ENCODE data around the gene RAB17. TPM values are rescaled to one million over a fixed set of nuclear protein-coding genes. Genes with fewer than 3 reads are reported as not detected.

RAB17 gene
- total RNA-seq, 2 donors from 2014 or later, result 2.0 to 2.7 TPM

DNA sequence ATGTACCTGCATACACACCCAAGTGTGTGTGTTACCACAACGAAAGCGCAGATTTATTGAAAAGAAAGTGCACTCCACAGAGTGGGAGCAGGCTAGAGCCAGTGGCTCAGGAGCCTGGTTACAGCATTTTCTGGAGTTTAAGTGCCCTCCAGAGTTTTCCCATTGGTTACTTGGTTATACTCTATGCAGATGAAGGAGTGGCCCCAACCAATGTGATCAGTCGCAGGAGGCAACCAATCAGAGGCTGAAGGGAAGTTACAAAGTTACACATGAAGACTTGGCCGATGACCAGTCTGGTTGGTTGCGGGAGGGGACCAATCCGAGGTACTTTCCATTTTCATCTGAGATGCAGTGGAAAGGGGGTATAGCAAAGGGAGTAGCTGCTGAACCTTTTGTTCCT is 37.6 kb downstream of the RAB17 start:
- peak; percentile 7 for DNase-seq (ENCODE audit: low spot score)
- intact Hi-C loops (cut with DNase I), result no loop called here

DNA sequence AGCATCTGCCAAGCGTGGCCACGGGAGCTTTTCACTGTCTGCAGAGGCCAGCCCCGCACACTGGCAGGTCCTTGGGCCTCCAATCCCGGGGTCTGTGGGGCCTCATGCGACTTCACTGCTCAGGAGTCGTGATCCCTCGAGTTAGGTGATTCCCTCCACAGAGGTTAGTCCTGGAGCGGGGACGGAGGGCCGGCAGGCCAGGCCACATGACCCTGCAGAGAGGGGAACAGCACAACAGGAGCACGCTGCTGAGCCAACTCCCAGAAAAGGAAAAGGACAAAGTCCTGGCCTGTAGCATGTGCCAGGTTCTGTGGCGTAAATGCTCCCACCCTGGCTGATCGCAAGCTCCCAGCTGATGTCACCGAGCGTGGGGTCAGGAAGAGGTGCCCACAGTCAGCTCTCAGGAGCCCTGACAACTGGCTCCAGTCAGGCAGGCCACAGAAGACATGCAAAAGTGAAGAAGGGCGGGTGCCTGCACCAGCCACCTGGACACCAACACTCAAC is 39.4 kb downstream of the RAB17 start:
- DNase-seq (ENCODE audit: low spot score), result peak; percentile 78

DNA sequence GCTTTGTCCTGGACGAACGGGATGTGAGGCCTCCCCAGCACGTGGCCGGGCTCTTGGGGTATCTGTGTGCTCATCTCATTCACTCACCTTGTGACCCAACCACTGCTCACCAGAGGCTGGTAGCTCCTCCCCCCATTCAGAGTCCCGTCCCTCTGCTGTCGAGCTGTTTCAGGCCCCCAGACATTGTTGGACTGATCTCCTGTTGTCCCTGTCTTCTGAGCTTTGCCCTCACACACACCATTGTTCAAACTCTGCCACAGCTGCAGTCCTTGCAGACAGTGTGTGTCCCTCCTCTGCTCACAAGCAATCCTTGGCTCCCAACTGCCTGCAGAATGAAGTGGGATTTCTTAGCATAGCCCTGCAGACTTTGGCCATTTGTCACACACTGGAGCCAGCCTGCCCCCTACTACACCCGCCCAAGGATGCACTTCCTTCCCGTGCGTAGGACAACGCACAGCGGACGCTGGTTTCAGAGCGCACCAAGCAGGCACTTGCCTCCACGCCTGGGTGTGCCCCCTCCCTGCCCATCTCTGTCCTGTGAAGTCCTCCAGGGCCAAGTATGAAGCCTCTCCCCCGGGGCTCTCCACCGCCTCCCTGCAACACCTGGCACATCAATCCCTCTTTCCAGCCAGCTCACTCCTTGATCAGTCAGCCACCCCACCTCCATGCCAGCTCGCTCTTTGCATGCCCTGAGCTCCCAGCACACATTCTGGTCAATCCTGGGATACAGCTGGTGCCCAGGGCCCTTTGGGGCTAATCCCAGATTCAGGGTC is 40.7 kb downstream of the RAB17 start:
- DNase-seq (ENCODE audit: low spot score), result peak; percentile 63
- intact Hi-C loops (cut with DNase I), result no loop called here

More for the DNA sequence above, 39.4 kb downstream of the RAB17 start:
- intact Hi-C loops (cut with DNase I), result no loop called here

DNA sequence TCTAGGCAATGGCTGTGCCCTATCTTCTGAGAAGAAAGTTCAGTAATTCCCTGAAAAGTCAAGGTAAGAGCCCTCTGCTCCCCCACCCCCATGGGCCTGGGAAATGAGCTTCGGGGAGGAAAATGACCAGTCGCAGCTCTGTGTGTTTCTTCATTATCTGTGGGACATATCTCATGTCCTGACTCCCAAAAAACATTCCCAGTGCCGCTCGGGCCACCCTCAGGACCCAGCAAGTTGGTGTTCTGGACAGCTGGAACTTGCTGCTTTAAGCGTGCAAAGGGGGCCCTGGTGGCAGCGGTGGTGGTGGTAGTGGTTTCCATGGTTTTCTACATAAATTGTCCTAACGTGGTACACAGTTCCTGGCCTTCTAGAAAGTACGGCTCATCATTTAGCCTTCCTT is 41.3 kb downstream of the RAB17 start:
- peak; percentile 53 for DNase-seq (ENCODE audit: low spot score)
- intact Hi-C loops (cut with DNase I), result no loop called here

DNA sequence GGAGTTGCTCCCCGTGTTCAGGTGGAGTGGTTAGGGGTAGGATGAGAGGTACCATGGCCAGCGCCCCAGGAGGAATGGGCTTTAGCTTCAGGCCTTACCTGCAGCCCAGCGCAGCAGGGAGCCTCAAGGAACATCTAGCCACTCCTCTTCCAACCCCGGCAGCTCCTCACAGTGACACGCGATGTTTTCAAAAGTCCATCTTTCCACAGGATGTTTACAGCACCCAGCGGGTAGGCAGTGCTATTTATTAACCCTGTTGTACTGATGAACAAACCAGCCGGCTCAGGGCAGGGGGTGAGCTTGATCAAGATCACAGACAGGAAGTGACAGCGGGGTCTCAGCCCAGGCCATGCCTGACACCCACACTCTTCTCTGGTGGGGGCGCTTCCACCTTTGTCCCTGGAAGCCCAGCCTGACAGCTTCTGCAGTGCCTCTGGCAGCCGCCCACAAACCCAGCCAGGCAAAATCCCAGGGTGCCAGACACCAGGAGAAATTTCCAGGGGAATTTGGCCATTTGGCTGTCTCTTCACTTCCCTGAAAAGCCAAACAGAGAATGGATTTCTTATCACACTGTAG is 42.6 kb downstream of the RAB17 start:
- intact Hi-C loops (cut with DNase I), result no loop called here
- peak; percentile 61 for DNase-seq (ENCODE audit: low spot score)

DNA sequence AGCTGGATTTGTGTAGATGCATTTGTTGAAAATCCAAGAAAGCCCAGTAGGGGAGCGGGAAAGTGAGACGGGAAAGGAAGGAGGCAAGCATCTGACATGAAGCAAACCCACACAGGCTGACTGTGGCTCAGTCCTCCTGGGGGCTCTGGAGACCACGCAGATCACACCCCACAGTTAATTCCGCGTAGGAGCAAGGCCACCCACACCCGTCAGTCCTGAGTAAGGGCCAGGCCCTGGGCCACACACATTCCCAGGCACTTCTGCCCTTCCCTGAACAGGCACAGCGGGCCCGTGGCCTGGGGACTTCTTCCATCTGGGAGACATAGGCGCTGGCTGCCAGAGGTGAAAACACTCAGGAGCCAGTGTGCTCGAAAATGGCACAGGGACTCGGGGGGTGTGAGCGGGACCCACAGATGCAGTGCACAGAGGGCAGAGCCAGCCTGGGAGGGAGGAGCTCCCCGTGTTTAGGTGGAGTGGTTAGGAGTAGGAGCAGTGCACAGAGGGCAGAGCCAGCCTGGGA is 43.6 kb downstream of the RAB17 start:
- intact Hi-C loops (cut with DNase I), result no loop called here

DNA sequence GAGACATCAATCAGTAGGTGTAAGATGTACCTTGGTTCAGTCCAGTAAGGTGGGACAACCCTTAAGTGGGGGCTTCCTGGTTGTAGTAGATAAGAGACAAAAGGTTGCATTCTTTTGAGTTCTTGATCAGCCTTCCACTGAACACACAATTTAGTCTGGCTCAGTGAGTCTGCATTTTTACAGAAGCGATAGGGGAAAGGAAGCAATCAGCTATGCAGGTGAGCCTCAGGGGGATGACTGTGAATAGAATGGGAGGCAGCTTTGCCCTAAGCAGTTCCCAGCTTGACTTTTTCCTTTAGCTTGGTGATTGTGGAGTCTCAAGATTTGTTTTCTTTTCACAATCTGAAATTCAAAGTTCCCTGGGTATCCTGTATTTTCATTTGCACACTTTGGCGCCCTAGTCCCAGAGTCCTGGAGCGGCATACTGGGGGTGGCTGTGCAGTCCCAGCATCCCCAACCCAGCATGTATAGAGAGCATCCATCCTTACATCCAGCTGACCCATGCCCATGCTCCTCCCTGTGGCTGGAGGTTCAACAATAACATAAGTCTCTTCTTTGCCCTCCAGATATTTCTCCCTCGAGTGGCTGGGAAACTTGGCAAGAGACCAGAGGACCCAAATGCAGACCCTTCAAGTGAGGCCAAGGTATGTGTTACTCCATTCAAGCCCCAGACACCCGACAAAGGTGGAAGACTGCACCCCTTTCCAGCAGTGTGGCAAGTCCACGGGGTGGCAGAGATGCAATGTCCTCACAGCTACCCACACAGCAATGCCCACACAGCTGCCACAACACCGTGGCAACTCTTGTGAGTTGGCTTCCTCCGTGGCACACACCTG is 44.3 kb downstream of the RAB17 start:
- intact Hi-C loops (cut with DNase I), result no loop called here
- DNase-seq (ENCODE audit: low spot score), result peak; percentile 51

More for the DNA sequence above, 43.6 kb downstream of the RAB17 start:
- peak; percentile 70 for DNase-seq (ENCODE audit: low spot score)

DNA sequence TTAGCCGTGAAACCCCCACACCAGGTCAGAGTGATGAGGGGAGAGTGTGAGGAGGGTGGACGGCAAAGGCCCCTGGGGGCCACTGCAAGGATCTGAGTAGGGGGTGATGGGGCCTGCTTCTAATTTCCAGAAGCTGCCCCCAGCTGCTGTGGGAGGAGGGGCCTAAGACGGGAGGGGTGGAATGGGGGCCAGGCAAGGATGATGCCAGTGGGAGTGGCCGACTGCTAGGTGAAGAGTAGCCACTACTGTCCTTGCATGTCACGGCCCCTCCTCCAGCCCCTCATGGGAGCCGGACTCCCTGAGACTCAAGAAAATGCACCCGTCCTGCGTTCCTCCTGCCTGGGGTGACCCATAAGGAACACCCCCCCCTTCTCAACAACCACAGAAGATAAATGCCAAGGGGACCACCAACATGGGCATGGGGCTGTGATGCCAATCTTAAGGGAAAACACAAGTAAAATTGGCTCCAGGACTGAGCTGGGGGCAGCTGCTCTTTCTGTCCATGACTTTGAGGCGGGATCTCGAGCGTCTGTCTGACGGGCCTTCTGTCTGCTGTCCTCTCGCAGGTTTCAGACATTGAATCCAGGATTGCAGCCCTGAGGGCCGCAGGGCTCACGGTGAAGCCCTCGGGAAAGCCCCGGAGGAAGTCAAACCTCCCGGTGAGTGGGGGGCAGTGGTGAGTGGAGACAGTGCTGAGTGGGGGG is 48.4 kb downstream of the RAB17 start:
- DNase-seq (ENCODE audit: low spot score), result no peak
- intact Hi-C loops (cut with DNase I), result no loop called here

DNA sequence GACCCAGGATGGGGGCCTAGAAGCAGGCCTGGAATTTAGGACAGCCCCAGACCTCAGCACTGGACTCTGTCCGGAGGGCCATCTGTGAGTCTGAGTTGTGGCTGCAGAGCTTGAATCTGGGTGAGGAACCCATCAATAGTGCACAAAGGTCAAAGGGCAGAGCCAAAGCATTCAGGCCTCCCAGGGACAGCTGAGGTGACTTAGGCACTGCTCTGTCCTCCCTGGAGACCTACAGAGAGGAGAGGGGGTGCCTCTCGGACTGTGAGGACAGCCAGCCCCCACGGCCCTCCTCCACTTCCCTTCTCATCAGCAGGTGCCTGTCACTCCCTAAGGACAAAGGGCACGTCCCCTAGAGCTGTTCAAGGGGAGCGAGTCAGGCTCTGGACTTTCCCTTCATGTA is 49.3 kb downstream of the RAB17 start:
- no peak for DNase-seq (ENCODE audit: low spot score)
- intact Hi-C loops (cut with DNase I), result no loop called here

DNA sequence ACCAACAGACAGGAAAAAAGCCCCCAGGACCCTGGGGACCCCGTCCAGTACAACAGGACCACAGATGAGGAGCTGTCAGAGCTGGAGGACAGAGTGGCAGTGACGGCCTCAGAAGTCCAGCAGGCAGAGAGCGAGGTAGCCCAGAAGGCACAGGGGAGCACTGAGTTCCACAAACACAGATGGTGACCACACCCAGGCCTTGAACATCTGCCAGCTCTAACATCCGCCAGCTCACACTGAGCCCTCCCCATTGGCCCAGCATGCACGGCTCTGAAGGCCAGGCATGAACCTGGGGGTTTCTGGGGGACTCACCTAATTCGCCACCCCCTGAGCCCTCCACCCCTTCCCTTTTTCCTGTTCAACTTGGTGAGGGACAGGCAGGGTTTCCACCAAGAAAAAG is 49.7 kb downstream of the RAB17 start:
- DNase-seq (ENCODE audit: low spot score), result no peak
- intact Hi-C loops (cut with DNase I), result no loop called here

DNA sequence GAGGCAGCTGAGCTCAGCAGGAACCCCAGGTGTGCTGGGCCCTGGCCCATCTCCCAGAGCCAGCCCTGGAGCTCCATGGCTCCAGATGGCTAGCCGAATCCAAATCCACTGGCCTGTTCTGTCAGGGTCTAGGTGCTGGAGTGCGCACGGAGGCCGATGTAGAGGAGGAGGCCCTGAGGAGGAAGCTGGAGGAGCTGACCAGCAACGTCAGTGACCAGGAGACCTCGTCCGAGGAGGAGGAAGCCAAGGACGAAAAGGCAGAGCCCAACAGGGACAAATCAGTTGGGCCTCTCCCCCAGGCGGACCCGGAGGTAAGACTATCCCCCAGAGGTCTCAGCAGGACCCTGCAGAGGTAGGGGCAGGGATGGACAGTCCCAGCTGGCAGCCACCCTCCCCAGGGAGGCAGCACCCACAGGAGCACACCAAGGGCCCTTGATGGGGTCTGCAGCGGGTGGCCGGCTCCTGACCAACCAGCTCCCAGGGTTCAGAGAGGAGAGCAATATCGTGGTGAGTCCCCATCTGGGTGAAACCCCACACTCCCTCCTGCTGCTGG is 50.2 kb downstream of the RAB17 start:
- no peak for DNase-seq (ENCODE audit: low spot score)
- intact Hi-C loops (cut with DNase I), result no loop called here

DNA sequence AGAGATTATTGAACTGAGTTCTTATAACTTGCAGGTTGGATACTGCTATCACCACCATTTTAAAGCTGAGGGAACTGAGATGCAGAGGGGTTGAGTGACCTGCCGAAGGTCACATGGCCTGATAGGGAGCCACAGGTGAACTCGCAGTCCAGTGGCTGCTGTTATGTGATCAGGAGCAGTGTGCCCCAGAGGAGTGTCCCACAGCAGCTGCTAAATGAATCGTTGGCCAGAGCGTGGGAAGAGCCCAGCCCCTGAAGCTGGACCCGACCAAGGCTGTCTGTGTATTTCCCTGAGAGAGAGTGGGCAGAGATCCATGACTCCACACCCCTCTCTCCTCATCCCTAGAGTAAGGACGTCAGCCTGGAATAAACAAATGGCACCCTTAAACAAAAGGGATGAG is 50.9 kb downstream of the RAB17 start:
- no peak for DNase-seq (ENCODE audit: low spot score)
- intact Hi-C loops (cut with DNase I), result no loop called here

DNA sequence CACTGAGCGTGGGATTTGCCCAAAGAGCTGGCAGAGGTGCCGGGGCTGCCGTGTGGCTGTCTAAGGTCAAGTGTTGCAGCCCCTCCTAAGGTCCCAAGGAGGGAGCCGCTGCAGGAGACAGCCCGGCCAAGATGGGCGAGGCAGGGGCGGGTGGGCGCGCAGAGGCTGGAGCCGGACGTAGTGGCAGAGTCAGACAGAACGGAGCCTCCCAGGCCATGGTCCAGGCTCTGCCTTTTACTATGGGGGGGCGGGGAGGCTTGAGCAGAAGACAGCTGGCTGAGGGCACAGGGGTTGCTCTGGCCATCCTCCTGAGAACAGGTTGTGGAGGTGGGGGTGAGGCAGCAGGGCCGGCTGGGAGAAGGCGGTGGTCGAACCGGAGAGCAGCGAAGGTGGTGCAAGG is 51.6 kb downstream of the RAB17 start:
- DNase-seq (ENCODE audit: low spot score), result peak; percentile 62

DNA sequence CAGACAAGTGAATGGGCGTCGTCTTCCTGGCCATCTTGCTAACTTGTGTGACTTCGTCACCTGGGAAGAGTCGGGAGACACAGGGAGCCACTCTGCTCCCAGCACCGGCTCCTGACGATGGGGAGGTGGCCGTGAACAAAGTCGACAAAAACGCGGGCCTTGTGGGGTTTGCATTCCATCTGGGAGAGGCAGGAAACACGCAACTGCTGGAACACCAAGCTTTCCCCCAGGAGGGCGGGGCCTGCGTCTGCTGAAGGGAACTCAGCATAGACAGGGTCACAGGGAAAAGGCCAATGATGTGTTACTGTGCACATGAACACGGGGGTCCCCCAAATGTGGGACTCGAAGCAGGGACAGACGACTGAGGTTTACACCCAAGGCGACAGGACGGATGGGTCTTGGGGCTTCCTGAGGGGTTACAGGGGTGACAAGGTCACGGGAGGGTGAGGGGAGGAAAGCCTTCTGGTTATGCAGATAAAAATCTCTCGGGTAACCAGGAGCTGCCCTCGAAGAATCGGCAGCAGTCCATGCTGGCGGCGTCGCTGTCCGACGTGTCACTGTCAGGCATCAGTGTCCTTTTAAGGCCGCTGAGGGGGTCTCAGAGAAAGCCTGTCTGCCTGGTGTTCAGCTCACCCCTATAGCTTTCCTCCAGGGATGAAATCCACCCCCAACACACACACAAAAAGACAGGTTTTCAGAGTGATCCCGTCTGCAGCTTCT is 52.4 kb downstream of the RAB17 start:
- DNase-seq (ENCODE audit: low spot score), result peak; percentile 69
- intact Hi-C loops (cut with DNase I), result no loop called here

More for the DNA sequence above, 51.6 kb downstream of the RAB17 start:
- intact Hi-C loops (cut with DNase I), result no loop called here

DNA sequence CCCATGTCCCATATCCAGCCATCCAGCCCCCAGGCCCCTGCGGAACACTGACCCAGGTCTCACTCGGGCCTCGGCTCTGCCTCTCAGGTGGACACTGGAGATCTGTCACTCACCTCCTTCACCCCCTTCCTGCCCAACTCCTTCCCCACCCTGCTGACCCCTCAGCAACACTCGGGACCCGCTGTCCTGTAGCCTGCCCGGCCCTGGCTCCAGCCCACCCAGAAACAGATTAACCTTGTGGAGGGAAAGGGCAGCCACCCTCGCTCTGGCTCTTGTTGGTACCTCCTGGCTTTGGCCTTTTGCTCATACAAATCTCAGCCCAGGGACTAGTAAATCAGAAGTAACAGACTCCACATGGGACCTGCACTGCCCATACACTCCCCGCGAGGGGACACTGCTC is 53.9 kb downstream of the RAB17 start:
- peak; percentile 60 for DNase-seq (ENCODE audit: low spot score)
- intact Hi-C loops (cut with DNase I), result loop anchor here in 1 of 2 donors (1.0 kb wide), 1 partner anchor 45 kb away; no protein-coding TSS in a partner anchor

DNA sequence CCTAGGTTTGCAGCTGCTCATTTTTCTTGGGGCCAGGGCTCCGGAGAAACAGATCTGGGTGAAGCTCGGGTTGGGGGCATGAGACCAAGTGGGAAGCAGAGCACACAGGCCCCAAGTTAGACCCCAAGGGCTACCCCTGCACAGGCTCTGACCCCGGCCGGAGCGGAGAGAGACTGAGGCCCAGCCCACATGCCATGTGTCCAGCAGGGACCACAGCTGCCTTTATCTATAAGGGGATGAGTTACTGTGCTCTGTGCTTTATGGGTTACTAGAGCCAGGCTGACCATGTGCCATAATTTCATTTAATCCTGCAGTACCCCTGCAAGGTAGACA is 54.5 kb downstream of the RAB17 start:
- peak; percentile 45 for DNase-seq (ENCODE audit: low spot score)
- intact Hi-C loops (cut with DNase I), result no loop called here

DNA sequence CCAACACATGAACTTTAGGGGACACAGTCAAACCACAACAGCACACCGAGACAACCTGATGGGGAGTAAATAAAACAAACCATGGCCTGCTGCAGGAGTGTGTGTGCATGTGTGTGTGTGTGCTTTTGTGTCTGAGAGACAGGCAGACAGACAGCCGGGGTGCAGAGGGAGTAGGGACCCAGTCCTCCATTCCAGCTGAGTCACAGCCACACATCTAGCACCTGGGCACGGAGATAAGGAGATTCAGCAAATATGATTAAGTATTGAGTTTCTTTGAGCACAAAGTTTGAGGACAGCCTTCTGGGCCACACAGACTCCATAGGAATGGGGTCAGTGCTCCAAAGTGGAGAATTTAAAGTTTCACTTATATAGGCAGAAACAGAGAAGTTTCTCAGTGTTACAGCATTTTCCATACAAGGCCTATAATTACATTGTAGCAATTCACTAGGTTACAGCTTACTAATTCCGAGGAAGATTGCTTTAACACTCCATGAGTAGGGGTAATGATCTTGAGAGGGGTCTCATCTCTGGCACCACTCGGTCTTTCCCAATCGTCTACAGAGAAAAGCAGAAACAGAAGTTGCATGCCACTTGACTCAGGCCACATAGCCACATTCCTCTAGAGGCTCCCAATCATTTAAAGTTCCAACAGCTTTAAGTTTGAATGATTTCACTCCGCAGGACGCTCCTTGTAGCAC is 55.0 kb downstream of the RAB17 start:
- intact Hi-C loops (cut with DNase I), result no loop called here
- no peak for DNase-seq (ENCODE audit: low spot score)

DNA sequence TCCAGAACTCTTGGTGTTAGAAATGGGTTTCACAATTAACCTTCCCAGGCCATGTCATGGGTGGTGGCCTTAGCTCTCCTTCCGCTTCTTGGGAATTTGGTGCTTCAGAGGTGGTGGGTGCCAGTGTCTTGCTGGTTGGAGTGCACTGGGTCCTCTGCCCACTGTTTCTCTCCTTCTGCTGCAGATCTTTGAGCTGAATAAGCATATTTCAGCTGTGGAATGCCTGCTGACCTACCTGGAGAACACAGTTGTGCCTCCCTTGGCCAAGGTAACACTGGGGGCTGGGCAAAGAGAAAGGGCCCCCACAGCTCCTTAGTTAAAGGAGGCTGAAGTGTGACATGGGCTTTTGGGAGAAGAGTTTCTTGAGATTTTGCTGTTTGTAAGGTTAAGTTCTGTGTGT is 56.2 kb downstream of the RAB17 start:
- DNase-seq (ENCODE audit: low spot score), result no peak
- intact Hi-C loops (cut with DNase I), result no loop called here
